Neural progenitor cell (in vitro differentiated cells): ENCODE data around the gene ARHGAP45.

ENCODE experiments used
- EZH2 ChIP-seq: fragments of 200-600 bp; sonication (generic); IDR thresholded peaks from 2 replicates; pipeline ENCODE4 v1.6.1; 2017; ENCODE audit warnings: antibody characterized with exemption, mild to moderate bottlenecking, moderate library complexity
- EZH2phosphoT487 ChIP-seq: fragments of 200-600 bp; sonication (generic); IDR thresholded peaks from 2 replicates; pipeline ENCODE4 v1.6.1; 2017; ENCODE audit warnings: antibody characterized with exemption
- TF ChIP-seq, protein P1 (sequence below): fragments of 200-600 bp; sonication (generic); IDR thresholded peaks from 2 replicates; pipeline ENCODE4 v1.5.1; 2017; ENCODE audit warnings: antibody characterized with exemption, mild to moderate bottlenecking

DNA sequence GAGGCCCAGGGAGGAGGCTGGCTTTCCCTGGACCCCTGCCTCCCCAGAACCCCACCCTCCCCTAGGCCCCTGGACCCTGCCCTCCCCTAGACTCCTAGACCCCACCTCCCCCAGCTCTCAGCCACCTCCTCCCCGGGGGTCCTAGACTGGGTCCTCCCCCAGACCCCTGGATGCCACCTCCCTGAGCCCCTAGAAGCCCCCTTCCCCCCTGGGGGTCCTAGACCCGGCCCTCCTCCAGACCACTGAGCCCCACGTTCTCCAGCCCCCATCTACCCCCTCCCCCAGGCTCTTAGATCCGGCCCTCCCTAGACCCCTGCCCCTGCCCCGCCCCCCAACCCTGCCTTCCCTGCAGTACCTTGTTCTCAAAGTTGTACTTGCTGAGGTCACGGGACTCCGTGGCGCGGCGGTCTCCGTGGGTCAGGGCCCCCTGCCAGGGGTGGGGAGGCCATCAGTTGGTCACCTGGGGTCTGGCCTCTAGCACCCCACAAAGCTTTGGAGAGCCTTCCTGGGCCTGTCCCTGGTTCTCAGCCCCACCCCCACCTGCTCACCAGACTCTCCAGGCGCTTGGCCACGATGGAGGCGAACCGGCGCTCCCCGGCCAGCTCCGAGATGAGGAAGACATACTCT is 44.8 kb downstream of the ARHGAP45 start:
- TF ChIP-seq, protein P1, sequence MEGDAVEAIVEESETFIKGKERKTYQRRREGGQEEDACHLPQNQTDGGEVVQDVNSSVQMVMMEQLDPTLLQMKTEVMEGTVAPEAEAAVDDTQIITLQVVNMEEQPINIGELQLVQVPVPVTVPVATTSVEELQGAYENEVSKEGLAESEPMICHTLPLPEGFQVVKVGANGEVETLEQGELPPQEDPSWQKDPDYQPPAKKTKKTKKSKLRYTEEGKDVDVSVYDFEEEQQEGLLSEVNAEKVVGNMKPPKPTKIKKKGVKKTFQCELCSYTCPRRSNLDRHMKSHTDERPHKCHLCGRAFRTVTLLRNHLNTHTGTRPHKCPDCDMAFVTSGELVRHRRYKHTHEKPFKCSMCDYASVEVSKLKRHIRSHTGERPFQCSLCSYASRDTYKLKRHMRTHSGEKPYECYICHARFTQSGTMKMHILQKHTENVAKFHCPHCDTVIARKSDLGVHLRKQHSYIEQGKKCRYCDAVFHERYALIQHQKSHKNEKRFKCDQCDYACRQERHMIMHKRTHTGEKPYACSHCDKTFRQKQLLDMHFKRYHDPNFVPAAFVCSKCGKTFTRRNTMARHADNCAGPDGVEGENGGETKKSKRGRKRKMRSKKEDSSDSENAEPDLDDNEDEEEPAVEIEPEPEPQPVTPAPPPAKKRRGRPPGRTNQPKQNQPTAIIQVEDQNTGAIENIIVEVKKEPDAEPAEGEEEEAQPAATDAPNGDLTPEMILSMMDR: no peak
- TF ChIP-seq EZH2 (no peak), EZH2phosphoT487 (no peak)
